GM13977 (cell line): ENCODE results near the gene KMT2A.

Source experiments
- DNase-seq: peaks from one replicate; pipeline ENCODE4 v3.0.0; 2012; ENCODE audit warnings: low spot score
- CTCF ChIP-seq: IDR thresholded peaks from 2 replicates; pipeline ENCODE4 v1.5.1; 2012; ENCODE audit warnings: mild to moderate bottlenecking, control low read depth; ENCODE audit not compliant: insufficient read depth; ENCODE audit errors: extremely low read depth, missing control alignments
- in situ Hi-C: fragments of 300-500 bp; cut with MboI; formaldehyde crosslinking; loops from one replicate; pipeline ENCODE4 v1.12.0; 2022; ENCODE audit warnings: low sequenced_read_pairs, low pct_unique_long_range_greater_than_20kb, mixed read lengths, inconsistent platforms; ENCODE audit not compliant: unreplicated experiment

Gene KMT2A

DNA sequence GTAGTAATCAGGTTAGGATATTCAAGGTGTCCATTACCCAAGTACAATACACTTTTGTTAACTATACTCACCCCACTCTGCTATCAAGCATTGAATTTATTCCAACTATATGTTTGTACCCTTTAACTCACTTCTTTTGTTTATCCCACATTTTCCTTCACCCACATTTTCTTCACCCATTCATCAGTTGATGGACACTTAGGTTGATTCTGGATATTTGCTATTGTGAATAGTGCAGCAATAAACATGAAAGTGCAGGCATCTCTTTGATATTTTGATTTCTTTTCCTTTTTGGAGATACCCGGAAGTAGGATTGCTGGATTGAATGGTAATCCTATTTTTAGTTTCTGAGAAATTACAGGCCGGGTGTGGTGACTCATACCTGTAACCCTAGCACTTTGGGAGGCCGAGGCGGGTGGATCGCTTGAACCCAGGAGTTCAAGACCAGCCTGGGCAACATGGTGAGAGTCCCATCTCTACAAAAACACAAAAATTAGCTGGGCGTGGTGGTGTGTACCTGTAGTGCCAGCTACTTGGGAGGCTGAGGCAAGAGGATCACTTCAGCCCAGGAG is 101.2 kb downstream of the KMT2A start:
- no peak for TF ChIP-seq CTCF
- DNase-seq = no peak
- in situ Hi-C loops = no loop called here

DNA sequence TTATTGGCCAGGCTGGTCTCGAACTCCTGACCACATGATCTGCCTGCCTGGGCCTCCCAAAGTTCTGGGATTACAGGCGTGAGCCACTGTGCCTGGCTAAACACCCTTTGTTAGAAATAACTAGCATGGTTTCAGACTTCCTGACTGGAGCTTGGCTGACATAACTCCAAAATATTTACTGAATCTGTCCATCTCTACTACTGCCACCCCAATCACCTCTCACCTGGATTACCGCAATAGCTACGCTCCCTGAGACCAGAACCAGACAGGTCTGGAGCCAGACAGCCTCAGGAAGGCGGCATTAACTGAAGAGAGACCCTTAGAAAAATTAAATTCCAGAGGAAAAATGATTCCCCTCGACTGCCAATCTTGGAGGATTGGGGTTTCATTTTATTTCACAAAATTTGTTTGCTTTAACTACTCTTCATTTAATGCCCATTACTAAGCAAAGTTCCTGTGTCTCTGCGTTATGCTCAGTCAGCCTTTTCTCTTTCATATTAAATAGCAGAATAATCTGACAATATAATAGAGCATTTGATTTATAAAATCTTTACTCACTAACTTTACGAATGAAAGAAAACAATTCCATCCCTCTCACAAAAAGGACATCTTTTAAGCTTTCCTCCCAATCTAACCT is 107.8 kb downstream of the KMT2A start:
- in situ Hi-C loops = no loop called here
- no peak for TF ChIP-seq CTCF
- DNase-seq = no peak

GRCh38 chr11:118544647-118545010 is 108.3 kb downstream of the KMT2A start:
- TF ChIP-seq CTCF = no peak
- no peak for DNase-seq
- in situ Hi-C loops = no loop called here

DNA sequence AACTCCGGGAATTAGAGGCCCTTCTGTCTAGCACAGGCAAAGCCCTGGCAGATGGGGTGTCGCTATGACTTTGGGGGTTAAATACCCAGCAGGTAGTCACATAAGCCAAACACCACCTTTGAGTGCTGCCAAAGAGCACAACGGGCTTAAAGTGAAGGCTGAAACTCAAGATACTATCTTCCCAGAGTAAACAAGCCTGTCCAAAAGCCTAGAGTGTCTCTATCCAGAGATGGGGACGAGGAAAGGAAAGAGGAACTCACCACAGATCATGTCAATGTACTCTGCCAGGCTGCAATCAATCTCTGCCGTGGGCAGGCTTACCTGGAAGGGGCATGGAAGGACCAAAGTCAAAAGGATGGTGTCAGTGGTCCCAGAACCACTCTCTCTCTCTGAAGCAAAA is 109.2 kb downstream of the KMT2A start:
- DNase-seq = no peak
- no peak for TF ChIP-seq CTCF
- in situ Hi-C loops = no loop called here

- TF ChIP-seq CTCF = no peak
- in situ Hi-C loops = no loop called here
- DNase-seq = no peak
Measured at GRCh38 chr11:118547132-118547531, 110.8 kb downstream of the KMT2A start.

DNA sequence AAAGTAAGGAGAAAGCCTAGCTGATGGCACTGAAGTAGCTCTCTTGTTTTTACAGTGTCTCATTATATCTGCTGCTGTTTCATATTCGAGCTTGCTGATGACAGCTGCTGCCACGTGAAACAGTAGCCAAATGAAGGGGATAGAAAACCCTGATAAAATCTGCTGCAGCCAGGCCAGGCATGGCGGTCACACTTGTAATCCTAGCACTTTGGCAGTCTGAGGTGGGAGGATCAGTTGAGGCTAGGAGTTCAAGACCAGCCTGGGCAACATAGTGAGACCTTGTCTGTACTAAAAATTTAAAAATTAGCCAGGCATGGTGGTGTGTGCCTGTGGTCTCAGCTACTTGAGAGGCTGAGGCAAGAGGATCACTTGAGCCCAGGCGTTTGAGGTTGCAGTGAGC is 116.0 kb downstream of the KMT2A start:
- no peak for DNase-seq
- in situ Hi-C loops = no loop called here
- TF ChIP-seq CTCF = no peak
